Amniotic epithelial cell (primary cell): Measurements from ENCODE around the gene MAP4K1.
"Not testable (repeated sequence)": the region's sequence is repeated elsewhere in the genome, so short reads cannot be mapped to it uniquely, and the experiment has no call there.

Experiments
- DNase-seq: peaks from one replicate; pipeline ENCODE4 v3.0.0-alpha.2; 2010; ENCODE audit warnings: low read depth

MAP4K1 gene

DNA sequence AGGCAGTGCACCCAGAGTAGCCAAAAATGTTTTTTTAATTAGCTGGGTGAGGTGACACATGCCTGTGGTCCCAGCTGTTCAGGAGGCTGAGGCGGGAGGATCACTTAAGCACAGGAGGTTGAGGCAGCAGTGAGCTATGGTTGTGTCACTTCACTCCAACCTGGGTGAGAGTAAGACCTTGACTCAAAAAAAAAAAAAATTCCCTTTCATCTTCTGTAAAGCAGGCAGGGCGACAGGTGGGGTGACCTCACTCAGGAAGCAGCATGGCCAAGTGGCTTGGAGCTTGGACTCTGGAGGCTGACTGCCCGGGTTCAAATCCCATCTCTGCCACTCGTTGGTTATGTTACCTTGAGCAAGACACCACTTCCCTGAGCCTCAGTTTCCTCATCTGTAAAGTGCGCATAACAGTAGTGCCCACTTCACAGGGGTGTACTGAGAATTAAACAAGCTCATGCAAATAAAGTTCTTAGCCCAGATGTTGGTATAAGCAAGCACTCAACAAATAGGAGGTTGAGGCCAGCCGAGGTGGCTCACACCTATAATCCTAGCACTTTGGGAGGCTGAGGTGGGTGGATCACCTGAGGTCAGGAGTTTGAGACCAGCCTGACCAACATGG lies 48.3 kb downstream of the MAP4K1 start:
- DNase-seq = no peak

DNA sequence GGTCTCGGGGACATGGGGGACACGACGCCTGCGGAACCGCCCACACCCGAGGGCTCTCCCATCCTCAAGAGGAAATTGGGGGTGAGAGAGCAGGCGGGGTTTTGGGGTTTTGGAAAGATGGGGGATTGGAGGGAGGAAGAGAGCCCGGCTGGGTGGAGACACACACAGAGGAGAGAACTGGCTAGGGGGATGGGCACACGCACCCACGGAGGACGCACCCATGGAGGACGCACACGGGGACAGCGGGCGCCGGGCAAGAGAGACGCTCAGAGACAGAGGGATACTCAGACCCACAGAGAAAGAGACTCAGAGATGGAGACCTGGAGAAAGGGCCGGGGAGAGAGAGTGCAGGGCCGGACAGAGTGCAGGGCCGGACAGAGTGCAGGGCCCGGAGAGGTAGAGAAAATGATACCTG lies 52.1 kb downstream of the MAP4K1 start:
- no peak for DNase-seq

DNA sequence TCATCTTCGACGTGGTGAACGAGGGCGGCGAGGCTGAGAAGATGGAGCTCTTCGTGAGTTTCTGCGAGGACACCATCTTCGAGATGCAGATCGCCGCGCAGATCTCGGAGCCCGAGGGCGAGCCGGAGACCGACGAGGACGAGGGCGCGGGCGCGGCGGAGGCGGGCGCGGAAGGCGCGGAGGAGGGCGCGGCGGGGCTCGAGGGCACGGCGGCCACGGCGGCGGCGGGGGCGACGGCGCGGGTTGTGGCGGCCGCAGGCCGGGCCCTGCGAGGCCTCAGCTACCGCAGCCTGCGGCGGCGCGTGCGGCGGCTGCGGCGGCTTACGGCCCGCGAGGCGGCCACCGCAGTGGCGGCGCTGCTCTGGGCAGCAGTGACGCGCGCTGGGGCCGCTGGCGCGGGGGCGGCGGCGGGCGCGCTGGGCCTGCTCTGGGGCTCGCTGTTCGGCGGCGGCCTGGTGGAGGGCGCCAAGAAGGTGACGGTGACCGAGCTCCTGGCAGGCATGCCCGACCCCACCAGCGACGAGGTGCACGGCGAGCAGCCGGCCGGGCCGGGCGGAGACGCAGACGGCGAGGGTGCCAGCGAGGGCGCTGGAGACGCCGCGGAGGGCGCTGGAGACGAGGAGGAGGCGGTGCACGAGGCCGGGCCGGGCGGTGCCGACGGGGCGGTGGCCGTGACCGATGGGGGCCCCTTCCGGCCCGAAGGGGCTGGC lies 52.6 kb downstream of the MAP4K1 start:
- no peak for DNase-seq

DNA sequence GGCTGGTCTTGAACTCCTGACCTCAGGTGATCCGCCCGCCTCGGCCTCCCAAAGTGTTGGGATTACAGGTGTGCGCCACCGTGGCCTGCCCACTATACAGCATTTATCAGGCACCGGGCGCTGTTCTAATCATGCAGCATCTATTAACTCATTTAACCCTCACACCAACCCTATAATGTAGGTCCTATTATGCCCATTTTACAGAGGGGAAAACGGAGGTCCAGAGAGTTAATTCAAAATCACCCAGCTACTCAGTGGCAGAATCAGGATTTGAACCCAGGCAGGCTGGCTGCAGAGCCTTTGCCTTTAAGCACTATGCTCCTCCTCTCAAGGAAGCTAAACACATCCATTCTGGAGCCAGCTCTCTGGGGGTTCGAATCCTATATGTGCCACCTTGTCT lies 54.3 kb downstream of the MAP4K1 start:
- no peak for DNase-seq

DNA sequence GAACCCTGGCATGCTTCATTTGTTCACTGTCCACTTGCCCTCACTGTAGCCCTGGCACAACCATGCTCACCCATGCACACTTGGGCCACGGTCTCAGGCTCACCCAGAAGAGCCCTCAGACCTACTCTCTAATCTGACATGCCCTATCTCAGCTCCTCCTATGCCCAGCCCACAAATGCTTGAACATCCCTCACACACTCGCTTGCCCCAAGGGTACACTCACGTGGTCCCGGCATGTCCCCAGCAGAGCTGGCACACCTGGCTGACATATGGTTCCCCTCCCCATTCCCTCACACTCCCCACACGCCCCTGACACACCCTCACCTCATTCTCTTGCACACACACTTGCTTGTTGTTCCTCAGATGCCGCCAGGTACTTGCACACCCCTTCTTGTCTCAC lies 55.7 kb downstream of the MAP4K1 start:
- DNase-seq = no peak

DNA sequence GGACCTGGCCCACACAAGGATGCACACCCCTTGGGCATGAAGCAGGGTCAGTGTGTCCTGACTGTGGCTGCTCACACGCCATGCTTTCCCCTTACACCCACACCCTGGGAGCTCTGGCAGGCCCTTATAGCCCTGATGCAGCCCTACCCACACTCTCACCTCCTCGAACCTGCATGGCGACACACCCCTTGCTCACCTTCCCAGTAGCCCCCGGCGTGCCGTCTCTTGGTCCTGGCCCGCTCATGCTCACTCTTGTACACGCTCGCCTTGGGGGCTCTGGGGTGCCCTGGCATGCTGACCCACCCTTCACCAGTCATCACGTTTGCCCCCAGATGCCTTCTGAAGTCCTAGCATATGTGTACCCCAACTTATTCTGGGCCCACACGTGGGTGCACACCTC lies 56.1 kb downstream of the MAP4K1 start:
- DNase-seq = no peak

DNA sequence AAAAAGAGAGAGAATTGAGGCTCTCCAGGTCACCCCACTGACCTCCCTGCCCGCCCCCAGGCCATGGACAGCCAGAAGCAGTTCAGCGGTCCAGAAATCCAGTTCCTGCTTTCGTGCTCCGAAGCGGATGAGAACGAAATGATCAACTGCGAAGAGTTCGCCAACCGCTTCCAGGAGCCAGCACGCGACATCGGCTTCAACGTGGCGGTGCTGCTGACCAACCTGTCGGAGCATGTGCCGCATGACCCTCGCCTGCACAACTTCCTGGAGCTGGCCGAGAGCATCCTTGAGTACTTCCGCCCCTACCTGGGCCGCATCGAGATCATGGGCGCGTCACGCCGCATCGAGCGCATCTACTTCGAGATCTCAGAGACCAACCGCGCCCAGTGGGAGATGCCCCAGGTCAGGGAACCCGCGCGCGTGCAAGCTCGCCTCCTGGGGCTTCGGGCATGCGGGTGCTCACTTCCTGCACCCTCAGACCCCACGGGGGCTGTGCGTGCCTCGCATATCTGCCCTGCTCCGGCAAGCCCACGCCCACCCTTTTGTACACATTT lies 56.6 kb downstream of the MAP4K1 start:
- no peak for DNase-seq

DNA sequence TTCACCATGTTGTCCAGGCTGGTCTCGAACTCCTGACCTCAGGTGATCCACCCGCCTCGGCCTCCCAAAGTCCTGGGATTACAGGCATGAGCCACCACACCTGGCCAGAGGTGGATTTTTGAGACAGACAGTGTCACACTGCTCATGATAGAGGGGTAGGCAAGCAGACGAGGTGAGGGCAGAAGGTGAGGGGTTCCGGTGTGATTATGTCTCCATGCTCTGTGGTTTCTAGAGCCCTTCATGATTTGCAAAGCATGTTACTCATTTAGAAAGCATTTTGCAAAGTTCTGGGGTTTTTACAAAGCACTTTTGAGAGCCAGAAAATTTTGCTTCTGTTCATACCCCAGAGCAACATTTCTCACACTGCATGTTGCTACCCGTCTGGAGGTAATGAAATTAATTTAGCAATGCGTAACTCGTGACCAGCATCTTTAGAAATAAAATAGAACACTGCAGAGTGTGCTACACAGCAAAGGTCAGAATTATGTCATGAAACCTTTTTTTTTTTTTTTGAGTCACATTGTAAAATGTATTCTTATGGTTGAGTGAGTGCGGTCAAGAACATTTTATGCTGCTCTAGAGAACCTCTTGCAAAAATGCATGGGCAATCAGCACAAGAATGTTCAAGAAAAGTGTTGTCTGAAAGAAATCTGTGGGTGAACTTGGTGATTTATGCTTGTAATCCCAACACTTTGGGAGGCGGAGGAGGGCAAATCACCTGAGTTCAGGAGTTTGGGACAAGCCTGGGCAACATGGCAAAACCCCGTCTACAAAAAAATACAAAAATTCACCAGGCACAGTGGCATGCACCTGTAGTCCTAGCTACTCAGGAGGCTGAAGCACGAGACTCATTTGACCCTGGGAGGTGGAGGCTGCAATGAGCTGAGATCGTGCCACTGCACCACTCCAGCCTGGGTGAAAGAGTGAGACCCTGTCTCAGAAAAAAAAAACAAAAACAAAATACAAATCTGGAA lies 58.0 kb downstream of the MAP4K1 start:
- DNase-seq = peak; percentile 31

DNA sequence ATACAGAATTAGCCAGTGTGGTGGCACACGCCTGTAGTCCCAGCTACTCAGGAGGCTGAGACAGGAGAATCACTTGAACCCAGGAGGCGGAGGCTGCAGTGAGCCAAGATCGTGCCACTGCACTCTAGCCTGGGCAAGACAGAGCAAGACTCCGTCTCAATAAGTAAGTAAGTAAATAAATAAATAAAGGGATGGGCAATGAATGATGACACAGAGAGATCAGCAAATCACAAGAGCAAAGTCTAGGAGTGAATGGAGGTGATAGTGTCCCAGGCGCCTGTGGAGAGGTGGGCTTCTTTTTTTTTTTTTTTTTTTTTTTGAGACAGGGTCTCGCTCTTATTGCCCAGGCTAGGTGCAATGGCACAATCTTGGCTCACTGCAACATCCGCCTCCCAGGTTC lies 58.8 kb downstream of the MAP4K1 start:
- not testable (repeated sequence) for DNase-seq

DNA sequence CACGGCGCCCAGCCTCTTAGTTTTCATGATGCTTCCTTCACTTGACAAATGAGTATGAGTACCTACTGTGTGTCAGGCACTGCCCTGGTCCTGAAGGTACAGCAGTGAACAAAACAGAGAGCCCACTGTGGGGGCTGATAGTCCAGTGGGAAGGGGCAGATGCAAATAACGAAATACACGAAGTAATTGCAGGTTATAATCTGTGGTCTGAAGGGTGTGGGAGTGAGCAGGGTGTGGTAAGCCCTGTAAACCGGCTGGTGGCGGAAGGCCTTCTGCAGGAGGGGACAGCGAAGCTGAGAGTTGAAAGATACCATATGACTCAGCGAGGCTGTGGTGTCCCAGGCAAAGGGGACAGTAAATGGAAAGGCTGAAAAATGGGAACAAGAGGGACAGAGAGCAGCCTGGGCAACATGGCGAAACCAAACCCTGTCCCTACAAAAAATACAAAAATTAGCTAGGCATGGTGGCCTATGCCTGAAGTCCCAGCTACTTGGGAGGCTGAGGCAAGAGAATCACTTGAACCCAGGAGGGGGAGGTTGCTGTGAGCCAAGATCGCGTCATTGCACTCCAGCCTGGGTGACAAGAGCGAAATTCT lies 60.5 kb downstream of the MAP4K1 start:
- no peak for DNase-seq

DNA sequence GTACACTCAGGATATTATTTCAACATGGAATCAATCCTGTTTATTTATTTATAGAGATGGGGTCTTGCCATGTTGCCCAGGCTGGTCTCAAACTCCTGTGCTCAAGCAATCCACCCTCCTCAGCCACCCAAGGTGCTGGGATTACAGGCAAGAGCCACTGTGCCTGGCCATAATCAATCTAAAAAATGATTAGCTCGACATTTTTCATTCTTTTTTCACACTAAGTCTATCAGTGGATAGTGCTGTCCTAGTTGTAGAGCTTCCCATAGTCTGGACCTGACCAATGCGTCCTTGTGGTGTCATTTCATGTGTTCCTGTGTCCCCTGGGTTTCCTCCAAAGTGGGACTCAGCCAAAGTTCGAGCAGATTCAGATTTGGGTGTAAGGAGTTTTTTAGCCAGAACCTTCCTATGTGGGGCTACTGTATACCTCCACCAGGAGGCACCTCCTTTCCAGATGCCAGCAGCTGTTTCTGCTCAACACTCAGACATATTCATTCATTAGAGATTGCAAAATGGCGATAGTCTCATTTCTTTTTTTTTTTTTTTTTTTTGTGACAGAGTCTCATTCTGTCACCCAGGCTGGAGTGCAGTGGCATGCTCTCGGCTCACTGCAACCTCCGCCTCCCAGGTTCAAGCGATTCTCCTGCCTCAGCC lies 61.1 kb downstream of the MAP4K1 start:
- DNase-seq = no peak

DNA sequence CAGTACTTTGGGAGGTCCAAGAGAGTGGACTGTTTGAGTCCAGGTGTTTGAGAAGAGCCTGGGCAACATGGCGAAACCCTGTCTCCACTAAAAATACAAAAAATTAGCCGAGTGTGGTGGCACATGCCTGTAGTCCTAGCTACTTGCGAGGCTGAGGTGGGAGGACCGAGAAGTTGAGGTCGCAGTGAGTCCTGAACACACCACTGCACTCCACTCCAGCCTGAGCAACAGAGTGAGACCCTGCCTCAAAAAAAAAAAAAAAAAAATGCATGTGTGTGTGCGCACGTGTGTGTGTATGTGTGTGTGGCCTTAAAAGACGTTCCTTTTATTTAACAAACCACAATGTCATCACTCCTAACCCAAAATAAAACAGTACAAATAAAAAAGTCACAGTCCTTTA lies 62.6 kb downstream of the MAP4K1 start:
- DNase-seq = no peak

DNA sequence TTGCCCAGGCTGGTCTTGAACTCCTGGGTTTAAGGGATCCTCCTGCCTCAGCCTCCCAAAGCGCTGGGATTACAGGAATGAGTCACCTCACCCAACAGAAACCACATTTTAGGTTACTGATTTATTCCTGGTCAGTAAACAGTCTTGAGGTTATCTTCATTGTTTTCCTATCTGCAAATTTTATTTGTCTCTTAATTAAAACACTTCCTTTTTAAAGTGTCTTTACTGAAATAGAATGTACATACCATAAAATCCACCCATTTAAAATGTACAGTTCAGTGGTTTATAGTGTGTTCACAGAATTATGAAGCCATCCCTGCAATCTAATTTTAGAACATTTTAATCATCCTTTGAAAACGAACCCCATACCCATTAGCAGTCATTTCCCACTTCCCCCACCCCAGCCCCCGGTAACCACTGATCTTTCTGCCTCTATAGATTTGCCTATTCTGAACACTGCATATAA lies 63.0 kb downstream of the MAP4K1 start:
- DNase-seq = no peak

DNA sequence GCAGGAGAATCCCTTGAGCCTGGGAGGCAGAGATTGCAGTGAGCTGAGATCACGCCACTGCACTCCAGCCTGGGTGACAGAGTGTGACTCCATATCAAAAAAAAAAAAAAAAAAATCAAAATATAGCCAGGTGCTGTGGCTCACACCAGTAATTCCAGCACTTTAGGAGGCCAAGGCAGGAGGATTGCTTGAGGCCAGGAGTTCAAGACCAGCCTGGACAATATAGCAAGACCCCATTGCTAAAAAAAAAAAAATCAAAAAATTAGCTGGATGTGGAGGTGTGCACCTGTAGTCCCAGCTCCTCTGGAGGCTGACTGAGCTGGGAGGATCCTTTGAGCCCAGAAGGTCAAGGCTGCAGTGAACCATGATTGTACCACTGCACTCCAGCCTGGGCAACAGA lies 64.5 kb downstream of the MAP4K1 start:
- not testable (repeated sequence) for DNase-seq

DNA sequence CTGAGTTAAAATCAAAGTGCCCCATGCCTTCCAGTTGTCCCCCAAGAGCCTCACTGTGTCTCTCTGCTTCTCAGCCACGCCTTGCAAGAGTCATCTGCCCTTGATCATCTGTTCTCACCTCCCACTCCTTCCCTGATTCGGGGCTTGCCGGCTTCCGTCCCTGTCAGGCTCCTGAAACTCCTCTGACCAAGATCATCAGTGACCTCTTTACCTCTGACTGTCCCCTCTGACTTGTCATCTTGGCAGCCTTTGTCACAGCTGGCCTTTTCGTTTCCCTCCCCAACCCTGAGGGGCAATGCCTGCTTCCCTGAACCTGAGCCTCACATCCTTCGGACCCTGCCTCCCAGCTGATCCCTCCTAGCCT lies 66.3 kb downstream of the MAP4K1 start:
- no peak for DNase-seq

DNA sequence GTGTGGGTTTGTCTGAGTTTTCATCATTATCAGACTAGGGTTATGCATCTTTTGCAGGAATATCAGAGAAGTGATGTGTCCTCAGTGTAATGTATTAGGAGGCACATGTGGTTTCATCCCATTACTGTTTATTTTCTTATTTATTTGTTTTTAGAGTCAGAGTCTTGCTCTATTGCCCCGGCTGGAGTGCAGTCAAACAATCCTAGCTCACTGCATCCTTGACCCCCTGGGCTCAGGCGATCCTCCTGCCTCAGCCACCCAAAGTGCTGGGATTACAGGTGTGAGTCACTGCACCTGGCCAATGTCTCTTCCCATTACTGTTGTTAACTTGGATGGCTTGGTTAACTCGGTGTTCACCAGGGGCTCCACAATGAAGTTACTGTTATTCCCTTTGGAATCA lies 67.4 kb downstream of the MAP4K1 start:
- DNase-seq = no peak

DNA sequence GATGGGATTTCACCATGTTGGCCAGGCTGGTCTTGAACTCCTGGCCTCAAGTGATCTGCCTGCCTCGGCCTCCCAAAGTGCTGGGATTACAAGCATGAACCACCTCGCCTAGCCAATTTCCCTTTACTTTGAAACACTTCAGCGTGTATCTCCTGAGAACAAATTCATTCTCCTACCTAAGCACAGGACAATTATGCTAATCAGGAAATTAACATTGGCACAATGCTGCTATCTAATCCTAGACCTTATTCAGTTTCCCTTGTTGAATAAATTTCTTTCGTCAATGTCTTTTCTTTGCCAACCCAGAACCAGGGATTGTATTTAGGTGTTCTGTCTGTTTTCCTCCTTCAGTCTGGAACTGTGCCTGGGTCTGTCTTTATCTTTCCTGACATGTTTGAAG lies 67.8 kb downstream of the MAP4K1 start:
- DNase-seq = no peak

DNA sequence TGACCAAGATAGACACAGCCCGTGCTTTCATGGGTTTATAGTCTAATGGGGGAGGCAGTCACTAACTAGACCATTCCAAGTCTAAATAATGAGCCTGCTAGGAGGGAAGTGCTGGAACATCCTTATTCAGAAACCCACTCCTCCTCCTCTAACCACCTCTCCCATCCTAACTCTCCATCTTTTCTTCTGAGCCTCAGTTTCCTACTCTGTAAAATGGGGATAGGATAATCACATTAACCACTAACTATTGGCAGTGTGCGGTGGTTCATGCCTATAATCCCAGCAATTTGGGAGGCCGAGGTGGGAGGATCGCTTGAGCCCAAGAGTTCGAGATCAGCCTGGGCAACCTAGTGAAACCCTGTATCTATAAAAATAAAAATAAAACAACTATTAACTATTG lies 68.7 kb downstream of the MAP4K1 start:
- DNase-seq = no peak

DNA sequence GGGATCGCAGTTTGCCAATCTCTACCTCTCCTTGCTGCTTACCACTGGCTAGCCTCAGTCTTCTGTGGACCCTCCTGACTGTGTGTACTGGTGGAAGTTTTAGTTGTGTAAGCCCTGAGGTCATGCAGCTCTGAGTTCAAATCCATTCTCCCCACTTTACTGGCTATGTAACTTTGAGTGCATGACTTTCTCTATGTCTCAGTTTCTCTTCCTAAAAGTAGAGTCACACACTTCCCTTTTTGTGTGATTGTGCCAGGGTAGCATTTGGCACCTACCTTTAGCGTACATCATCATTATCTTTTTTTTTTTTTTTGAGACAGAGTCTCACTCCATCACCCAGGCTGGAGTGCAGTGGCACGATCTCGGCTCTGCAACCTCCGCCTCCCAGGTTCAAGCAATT lies 70.3 kb downstream of the MAP4K1 start:
- no peak for DNase-seq

DNA sequence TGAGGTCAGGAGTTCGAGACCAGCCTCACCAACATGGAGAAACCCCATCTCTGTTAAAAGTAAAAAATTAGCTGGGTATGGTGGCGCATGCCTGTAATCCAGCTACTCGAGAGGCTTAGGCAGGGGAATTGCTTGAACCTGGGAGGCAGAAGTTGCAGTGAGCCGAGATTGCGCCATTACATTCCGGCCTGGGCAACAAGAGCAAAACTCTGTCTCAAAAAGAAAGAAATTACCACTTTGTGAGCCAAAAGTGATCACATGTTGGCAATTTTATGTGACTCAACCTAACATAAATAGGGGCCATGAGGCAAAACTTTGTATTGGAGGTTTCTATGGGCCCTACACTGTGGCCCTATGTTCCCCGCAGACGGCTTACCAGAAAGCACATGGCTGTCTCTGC lies 72.2 kb downstream of the MAP4K1 start:
- DNase-seq = peak; percentile 56

DNA sequence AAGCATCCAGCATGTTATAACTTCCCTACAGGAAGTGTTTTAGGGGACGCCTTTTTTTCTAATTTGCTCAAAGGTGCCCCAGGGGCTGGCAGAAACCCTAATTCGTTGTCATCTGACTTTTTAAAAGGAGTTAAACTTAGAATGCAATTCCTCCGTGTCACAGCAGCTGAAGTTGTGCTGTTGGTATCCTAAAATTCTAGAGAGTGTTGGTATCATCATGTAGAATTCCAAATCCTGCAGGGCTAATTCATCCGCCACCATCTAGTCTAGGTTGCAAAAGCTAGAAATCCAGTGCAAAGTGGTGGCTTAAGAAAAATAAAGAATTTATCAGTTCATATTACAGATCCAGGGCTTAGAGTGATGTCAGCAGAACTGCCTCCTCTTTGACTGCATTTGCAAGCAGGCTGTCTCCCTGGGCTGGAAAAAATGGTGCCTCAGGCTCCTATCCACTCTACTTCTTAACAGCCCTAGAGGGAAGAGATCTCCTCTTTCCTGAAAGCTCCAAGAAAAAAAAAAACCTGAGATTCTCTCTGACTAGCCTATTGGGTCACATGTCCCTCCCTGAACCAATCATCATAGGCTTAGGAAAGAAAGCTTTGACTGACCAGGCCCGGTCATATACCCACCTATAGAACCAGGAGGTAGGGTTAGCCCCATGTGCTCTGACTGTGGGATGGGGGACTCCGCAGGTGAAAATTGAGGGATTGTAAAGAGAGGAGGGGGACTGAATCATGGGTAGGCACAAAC lies 73.0 kb downstream of the MAP4K1 start:
- peak; percentile 50 for DNase-seq
